GM23338 (cell line): ENCODE measurements around the gene ZNF468.
"Not testable (repeated sequence)": the region's sequence is repeated elsewhere in the genome, so short reads cannot be mapped to it uniquely, and the experiment has no call there.

ENCODE experiments used
- CREB1 ChIP-seq: fragments of 250-450 bp; sonication (Bioruptor Pico); IDR thresholded peaks from 2 replicates; pipeline ENCODE4 v1.5.0; 2020; ENCODE audit warnings: low read depth, mild to moderate bottlenecking, moderate library complexity
- CTCF ChIP-seq, 2 experiments: fragments of 200-600 bp in 1 of 2; sonication (generic) in 1 of 2; conservative IDR thresholded peaks; 2 replicates each; pipeline versions ENCODE4 v1.5.1 to v1.6.1; 2016 to 2017; ENCODE audit warnings: antibody characterized with exemption in 2 of 2, low read depth in 2 of 2, mild to moderate bottlenecking in 2 of 2, moderate library complexity in 1 of 2
- ETS1 ChIP-seq: IDR thresholded peaks from 2 replicates; pipeline ENCODE4 v1.6.1; 2016; ENCODE audit warnings: antibody characterized with exemption
- EZH2 ChIP-seq: fragments of 200-600 bp; sonication (generic); IDR thresholded peaks from one replicate; pipeline ENCODE4 v1.8.0; 2017; ENCODE audit warnings: antibody characterized with exemption, mild to moderate bottlenecking, low read depth; ENCODE audit not compliant: unreplicated experiment
- EZH2phosphoT487 ChIP-seq: fragments of 200-600 bp; sonication (generic); IDR thresholded peaks from one replicate; pipeline ENCODE4 v1.8.1; 2018; ENCODE audit warnings: antibody characterized with exemption; ENCODE audit not compliant: unreplicated experiment
- JUNB ChIP-seq: IDR thresholded peaks from one replicate; pipeline ENCODE4 v1.6.1; 2016; ENCODE audit warnings: antibody characterized with exemption; ENCODE audit not compliant: unreplicated experiment
- NANOG ChIP-seq: IDR thresholded peaks from 2 replicates; pipeline ENCODE4 v1.6.1; 2016; ENCODE audit warnings: antibody characterized with exemption, borderline replicate concordance
- POLR2AphosphoS5 ChIP-seq: IDR thresholded peaks from 2 replicates; pipeline ENCODE4 v1.6.1; 2016; ENCODE audit warnings: antibody characterized with exemption, low read depth
- STAT1 ChIP-seq: IDR thresholded peaks from one replicate; pipeline ENCODE4 v1.6.1; 2016; ENCODE audit warnings: antibody characterized with exemption; ENCODE audit not compliant: unreplicated experiment
- ZNF114 ChIP-seq: fragments of 250-450 bp; sonication (Bioruptor Pico); IDR thresholded peaks from 2 replicates; pipeline ENCODE4 v1.5.0; 2020; ENCODE audit warnings: mild to moderate bottlenecking, moderate library complexity
- ZNF331 ChIP-seq: fragments of 250-450 bp; sonication (Bioruptor Pico); IDR thresholded peaks from 2 replicates; pipeline ENCODE4 v1.5.0; 2020; ENCODE audit warnings: low read depth, mild to moderate bottlenecking, moderate library complexity
- TF ChIP-seq, protein P1 (sequence below): IDR thresholded peaks from one replicate; pipeline ENCODE4 v1.6.1; 2018; ENCODE audit warnings: antibody characterized with exemption; ENCODE audit not compliant: unreplicated experiment
- TF ChIP-seq, protein P2 (sequence below): fragments of 250-450 bp; sonication (Bioruptor Pico); IDR thresholded peaks from 2 replicates; pipeline ENCODE4 v1.5.0; 2020; ENCODE audit warnings: mild to moderate bottlenecking, moderate library complexity

GRCh38 chr19:52820472-52821203 lies 36.8 kb downstream of the ZNF468 start:
- not testable (repeated sequence) for TF ChIP-seq CTCF (conservative IDR thresholded peaks at IDR 0.05; ENCODE audit: low read depth in 2 of 2); EZH2; POLR2AphosphoS5; EZH2phosphoT487; ZNF331 (CRISPR knock-in tag); JUNB; CREB1 (CRISPR knock-in tag); STAT1; ZNF114 (CRISPR knock-in tag); ETS1; NANOG
- TF ChIP-seq, protein P1, sequence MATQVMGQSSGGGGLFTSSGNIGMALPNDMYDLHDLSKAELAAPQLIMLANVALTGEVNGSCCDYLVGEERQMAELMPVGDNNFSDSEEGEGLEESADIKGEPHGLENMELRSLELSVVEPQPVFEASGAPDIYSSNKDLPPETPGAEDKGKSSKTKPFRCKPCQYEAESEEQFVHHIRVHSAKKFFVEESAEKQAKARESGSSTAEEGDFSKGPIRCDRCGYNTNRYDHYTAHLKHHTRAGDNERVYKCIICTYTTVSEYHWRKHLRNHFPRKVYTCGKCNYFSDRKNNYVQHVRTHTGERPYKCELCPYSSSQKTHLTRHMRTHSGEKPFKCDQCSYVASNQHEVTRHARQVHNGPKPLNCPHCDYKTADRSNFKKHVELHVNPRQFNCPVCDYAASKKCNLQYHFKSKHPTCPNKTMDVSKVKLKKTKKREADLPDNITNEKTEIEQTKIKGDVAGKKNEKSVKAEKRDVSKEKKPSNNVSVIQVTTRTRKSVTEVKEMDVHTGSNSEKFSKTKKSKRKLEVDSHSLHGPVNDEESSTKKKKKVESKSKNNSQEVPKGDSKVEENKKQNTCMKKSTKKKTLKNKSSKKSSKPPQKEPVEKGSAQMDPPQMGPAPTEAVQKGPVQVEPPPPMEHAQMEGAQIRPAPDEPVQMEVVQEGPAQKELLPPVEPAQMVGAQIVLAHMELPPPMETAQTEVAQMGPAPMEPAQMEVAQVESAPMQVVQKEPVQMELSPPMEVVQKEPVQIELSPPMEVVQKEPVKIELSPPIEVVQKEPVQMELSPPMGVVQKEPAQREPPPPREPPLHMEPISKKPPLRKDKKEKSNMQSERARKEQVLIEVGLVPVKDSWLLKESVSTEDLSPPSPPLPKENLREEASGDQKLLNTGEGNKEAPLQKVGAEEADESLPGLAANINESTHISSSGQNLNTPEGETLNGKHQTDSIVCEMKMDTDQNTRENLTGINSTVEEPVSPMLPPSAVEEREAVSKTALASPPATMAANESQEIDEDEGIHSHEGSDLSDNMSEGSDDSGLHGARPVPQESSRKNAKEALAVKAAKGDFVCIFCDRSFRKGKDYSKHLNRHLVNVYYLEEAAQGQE, result not testable (repeated sequence)
- TF ChIP-seq, protein P2, sequence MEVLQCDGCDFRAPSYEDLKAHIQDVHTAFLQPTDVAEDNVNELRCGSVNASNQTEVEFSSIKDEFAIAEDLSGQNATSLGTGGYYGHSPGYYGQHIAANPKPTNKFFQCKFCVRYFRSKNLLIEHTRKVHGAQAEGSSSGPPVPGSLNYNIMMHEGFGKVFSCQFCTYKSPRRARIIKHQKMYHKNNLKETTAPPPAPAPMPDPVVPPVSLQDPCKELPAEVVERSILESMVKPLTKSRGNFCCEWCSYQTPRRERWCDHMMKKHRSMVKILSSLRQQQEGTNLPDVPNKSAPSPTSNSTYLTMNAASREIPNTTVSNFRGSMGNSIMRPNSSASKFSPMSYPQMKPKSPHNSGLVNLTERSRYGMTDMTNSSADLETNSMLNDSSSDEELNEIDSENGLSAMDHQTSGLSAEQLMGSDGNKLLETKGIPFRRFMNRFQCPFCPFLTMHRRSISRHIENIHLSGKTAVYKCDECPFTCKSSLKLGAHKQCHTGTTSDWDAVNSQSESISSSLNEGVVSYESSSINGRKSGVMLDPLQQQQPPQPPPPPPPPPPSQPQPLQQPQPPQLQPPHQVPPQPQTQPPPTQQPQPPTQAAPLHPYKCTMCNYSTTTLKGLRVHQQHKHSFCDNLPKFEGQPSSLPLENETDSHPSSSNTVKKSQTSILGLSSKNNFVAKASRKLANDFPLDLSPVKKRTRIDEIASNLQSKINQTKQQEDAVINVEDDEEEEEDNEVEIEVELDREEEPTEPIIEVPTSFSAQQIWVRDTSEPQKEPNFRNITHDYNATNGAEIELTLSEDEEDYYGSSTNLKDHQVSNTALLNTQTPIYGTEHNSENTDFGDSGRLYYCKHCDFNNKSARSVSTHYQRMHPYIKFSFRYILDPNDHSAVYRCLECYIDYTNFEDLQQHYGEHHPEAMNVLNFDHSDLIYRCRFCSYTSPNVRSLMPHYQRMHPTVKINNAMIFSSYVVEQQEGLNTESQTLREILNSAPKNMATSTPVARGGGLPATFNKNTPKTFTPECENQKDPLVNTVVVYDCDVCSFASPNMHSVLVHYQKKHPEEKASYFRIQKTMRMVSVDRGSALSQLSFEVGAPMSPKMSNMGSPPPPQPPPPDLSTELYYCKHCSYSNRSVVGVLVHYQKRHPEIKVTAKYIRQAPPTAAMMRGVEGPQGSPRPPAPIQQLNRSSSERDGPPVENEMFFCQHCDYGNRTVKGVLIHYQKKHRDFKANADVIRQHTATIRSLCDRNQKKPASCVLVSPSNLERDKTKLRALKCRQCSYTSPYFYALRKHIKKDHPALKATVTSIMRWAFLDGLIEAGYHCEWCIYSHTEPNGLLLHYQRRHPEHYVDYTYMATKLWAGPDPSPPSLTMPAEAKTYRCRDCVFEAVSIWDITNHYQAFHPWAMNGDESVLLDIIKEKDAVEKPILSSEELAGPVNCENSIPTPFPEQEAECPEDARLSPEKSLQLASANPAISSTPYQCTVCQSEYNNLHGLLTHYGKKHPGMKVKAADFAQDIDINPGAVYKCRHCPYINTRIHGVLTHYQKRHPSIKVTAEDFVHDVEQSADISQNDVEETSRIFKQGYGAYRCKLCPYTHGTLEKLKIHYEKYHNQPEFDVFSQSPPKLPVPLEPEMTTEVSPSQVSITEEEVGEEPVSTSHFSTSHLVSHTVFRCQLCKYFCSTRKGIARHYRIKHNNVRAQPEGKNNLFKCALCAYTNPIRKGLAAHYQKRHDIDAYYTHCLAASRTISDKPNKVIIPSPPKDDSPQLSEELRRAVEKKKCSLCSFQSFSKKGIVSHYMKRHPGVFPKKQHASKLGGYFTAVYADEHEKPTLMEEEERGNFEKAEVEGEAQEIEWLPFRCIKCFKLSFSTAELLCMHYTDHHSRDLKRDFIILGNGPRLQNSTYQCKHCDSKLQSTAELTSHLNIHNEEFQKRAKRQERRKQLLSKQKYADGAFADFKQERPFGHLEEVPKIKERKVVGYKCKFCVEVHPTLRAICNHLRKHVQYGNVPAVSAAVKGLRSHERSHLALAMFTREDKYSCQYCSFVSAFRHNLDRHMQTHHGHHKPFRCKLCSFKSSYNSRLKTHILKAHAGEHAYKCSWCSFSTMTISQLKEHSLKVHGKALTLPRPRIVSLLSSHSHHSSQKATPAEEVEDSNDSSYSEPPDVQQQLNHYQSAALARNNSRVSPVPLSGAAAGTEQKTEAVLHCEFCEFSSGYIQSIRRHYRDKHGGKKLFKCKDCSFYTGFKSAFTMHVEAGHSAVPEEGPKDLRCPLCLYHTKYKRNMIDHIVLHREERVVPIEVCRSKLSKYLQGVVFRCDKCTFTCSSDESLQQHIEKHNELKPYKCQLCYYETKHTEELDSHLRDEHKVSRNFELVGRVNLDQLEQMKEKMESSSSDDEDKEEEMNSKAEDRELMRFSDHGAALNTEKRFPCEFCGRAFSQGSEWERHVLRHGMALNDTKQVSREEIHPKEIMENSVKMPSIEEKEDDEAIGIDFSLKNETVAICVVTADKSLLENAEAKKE (CRISPR knock-in tag), result not testable (repeated sequence)
